SK-N-MC (cell line): Measurements from ENCODE around the gene IARS2.

Source experiments
- EZH2 ChIP-seq: fragments of 200-600 bp; sonication (generic); IDR thresholded peaks from one replicate; pipeline ENCODE4 v1.6.1; 2017; ENCODE audit warnings: antibody characterized with exemption
- FOXP2 ChIP-seq: optimal IDR thresholded peaks from 2 replicates; pipeline ENCODE3; 2011; ENCODE audit warnings: mild to moderate bottlenecking, moderate library complexity; ENCODE audit not compliant: insufficient read depth; ENCODE audit errors: extremely low read length, control extremely low read depth
- POLR2AphosphoS5 ChIP-seq: IDR thresholded peaks from 2 replicates; pipeline ENCODE4 v1.6.1; 2012; ENCODE audit warnings: mild to moderate bottlenecking, low read depth, low read length, borderline replicate concordance

- TF ChIP-seq EZH2 (no peak), POLR2AphosphoS5 (no peak), FOXP2 (no peak)
Measured at GRCh38 chr1:220157738-220158137, 63.8 kb downstream of the IARS2 start.
